ENCODE results near the gene KIR2DL3.
"Not testable (repeated sequence)": the region's sequence is repeated elsewhere in the genome, so short reads cannot be mapped to it uniquely, and the experiment has no call there.

KIR2DL3 gene

DNA sequence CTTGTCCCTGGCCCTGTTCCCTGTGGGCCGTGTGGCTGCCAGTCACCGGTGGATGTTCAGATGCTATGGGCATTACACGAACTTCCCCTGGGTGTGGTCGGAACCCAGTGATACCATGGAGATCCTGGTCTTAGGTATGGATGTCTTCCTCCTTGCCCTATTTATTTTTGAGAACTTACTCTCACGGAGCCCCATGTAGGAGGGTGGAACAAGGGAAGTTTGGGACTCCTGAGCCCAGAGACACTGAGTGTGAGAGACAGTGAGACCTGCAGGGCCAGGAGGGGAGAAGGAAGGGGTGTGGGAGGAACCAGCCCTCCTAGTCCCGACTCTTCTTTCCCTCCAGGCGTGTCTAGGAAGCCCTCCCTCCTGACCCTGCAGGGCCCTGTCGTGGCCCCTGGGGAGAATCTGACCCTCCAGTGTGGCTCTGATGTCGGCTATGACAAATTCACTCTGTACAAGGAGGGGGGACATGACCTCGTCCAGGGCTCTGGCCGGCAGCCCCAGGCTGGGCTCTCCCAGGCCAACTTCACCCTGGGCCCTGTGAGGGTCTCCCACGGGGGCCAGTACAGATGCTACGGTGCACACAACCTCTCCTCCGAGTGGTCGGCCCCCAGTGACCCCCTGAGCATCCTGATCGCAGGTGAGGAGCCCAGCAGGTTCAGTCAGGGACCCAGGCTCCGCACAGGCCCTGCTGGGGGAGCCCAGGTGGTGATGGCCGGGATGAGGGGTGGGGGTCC is 28.9 kb upstream of the KIR2DL3 start:
- no peak for DNase-seq (ENCODE audit: insufficient read length, low spot score)
- TF ChIP-seq PAX5 (IDR thresholded peaks at IDR 0.05; ENCODE audit: insufficient read depth, low read length, severe bottlenecking) = no peak
- no peak for TF ChIP-seq TAF1 (IDR thresholded peaks at IDR 0.05; ENCODE audit: low read depth, low read length)
- TF ChIP-seq SPI1 (IDR thresholded peaks at IDR 0.05; ENCODE audit: low read depth, low read length) = no peak
- no peak for TF ChIP-seq POLR2AphosphoS5 (IDR thresholded peaks at IDR 0.05; ENCODE audit: low read depth, low read length)
- no peak for TF ChIP-seq POLR2A (IDR thresholded peaks at IDR 0.05; ENCODE audit: low read depth, low read length)
- TF ChIP-seq POU2F2 (IDR thresholded peaks at IDR 0.05; ENCODE audit: low read depth, low read length) = no peak
- FAIRE-seq = no peak

DNA sequence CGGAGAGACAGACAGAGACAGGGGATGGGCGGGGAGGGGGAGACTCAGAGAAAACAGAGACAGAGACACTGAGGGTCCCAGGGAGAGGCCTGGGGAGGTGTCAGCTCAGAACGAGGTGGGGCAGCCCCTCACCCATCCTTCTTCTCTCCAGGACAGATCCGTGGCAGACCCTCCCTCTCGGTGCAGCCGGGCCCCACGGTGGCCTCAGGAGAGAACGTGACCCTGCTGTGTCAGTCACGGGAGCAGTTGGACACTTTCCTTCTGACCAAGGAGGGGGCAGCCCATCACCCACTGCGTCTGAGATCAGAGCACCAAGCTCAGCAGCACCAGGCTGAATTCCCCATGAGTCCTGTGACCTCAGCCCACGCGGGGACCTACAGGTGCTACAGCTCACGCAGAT is 28.4 kb upstream of the KIR2DL3 start:
- DNase-seq (ENCODE audit: insufficient read length, low spot score) = not testable (repeated sequence)

DNA sequence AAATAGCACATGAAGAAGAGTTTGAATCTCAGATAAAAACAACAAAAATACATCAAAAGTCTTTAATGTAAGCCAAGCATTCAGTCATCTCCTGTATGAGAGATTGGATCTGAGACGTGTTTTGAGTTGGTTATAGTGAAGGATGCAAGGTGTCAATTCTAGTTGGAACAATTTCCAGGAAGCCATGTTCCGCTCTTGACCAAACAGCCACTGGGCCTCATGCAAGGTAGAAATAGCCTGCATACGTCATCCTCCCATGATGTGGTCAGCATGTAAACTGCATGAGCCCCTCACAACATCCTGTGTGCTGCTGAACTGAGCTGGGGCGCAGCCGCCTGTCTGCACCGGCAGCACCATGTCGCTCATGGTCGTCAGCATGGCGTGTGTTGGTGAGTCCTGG is 14.2 kb upstream of the KIR2DL3 start, which contains the start of gene KIR3DL3:
KIR3DL3 (plus strand) TSS at position 301 of the 400 bp plus-strand sequence; CDS start at position 356, 55 bp downstream.
- no peak for FAIRE-seq
- no peak for DNase-seq (ENCODE audit: insufficient read length, low spot score)
- no peak for TF ChIP-seq SPI1 (IDR thresholded peaks at IDR 0.05; ENCODE audit: low read depth, low read length)
- no peak for TF ChIP-seq PAX5 (IDR thresholded peaks at IDR 0.05; ENCODE audit: insufficient read depth, low read length, severe bottlenecking)
- no peak for TF ChIP-seq POLR2AphosphoS5 (IDR thresholded peaks at IDR 0.05; ENCODE audit: low read depth, low read length)
- no peak for TF ChIP-seq POLR2A (IDR thresholded peaks at IDR 0.05; ENCODE audit: low read depth, low read length)
- TF ChIP-seq POU2F2 (IDR thresholded peaks at IDR 0.05; ENCODE audit: low read depth, low read length) = no peak
- no peak for TF ChIP-seq TAF1 (IDR thresholded peaks at IDR 0.05; ENCODE audit: low read depth, low read length)

More for the DNA sequence above, 28.4 kb upstream of the KIR2DL3 start:
- not testable (repeated sequence) for FAIRE-seq

GRCh38 chr19:54724644-54725043 is 13.7 kb upstream of the KIR2DL3 start:
- TF ChIP-seq POLR2A (IDR thresholded peaks at IDR 0.05; ENCODE audit: low read depth, low read length) (no peak), SPI1 (IDR thresholded peaks at IDR 0.05; ENCODE audit: low read depth, low read length) (no peak), POU2F2 (IDR thresholded peaks at IDR 0.05; ENCODE audit: low read depth, low read length) (no peak), PAX5 (IDR thresholded peaks at IDR 0.05; ENCODE audit: insufficient read depth, low read length, severe bottlenecking) (no peak), TAF1 (IDR thresholded peaks at IDR 0.05; ENCODE audit: low read depth, low read length) (no peak), POLR2AphosphoS5 (IDR thresholded peaks at IDR 0.05; ENCODE audit: low read depth, low read length) (no peak)
- DNase-seq (ENCODE audit: insufficient read length, low spot score) (no peak), FAIRE-seq (no peak)

- FAIRE-seq (no peak), DNase-seq (ENCODE audit: insufficient read length, low spot score) (no peak)
- no peak for TF ChIP-seq SPI1 (IDR thresholded peaks at IDR 0.05; ENCODE audit: low read depth, low read length)
- TF ChIP-seq POLR2A (IDR thresholded peaks at IDR 0.05; ENCODE audit: low read depth, low read length) = no peak
- no peak for TF ChIP-seq POU2F2 (IDR thresholded peaks at IDR 0.05; ENCODE audit: low read depth, low read length)
- TF ChIP-seq POLR2AphosphoS5 (IDR thresholded peaks at IDR 0.05; ENCODE audit: low read depth, low read length) = no peak
- TF ChIP-seq PAX5 (IDR thresholded peaks at IDR 0.05; ENCODE audit: insufficient read depth, low read length, severe bottlenecking) = no peak
- no peak for TF ChIP-seq TAF1 (IDR thresholded peaks at IDR 0.05; ENCODE audit: low read depth, low read length)
These were observed 13.0 kb upstream of the KIR2DL3 start for GRCh38 chr19:54725321-54725720.

- TF ChIP-seq TAF1 (IDR thresholded peaks at IDR 0.05; ENCODE audit: low read depth, low read length) (no peak), SPI1 (IDR thresholded peaks at IDR 0.05; ENCODE audit: low read depth, low read length) (no peak), PAX5 (IDR thresholded peaks at IDR 0.05; ENCODE audit: insufficient read depth, low read length, severe bottlenecking) (no peak), POU2F2 (IDR thresholded peaks at IDR 0.05; ENCODE audit: low read depth, low read length) (no peak), POLR2AphosphoS5 (IDR thresholded peaks at IDR 0.05; ENCODE audit: low read depth, low read length) (no peak), POLR2A (IDR thresholded peaks at IDR 0.05; ENCODE audit: low read depth, low read length) (no peak)
- DNase-seq (ENCODE audit: insufficient read length, low spot score) (no peak), FAIRE-seq (no peak)
These were observed 10.8 kb upstream of the KIR2DL3 start for GRCh38 chr19:54727562-54727961.

DNA sequence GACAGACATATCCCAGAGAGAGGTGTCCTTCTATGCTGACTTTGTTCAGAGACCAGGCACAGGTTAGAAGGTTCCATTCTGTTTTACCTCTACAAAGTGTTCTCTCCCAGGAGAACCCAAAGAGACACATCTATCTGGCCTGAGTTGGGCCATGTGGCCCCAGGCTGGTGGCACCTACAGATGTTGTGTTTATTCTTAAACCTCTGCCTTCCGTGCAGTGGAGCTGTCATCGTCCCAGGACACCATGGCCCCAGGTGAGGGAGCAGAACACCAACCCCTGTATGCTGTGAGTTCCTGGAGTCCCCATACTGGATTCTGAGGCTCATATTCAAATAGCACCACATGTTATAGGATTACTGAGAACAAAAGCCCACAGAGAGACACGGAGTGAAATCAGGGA is 10.1 kb upstream of the KIR2DL3 start:
- no peak for FAIRE-seq
- TF ChIP-seq TAF1 (IDR thresholded peaks at IDR 0.05; ENCODE audit: low read depth, low read length) (no peak), POLR2A (IDR thresholded peaks at IDR 0.05; ENCODE audit: low read depth, low read length) (no peak), POLR2AphosphoS5 (IDR thresholded peaks at IDR 0.05; ENCODE audit: low read depth, low read length) (no peak), SPI1 (IDR thresholded peaks at IDR 0.05; ENCODE audit: low read depth, low read length) (no peak), PAX5 (IDR thresholded peaks at IDR 0.05; ENCODE audit: insufficient read depth, low read length, severe bottlenecking) (no peak), POU2F2 (IDR thresholded peaks at IDR 0.05; ENCODE audit: low read depth, low read length) (no peak)
- no peak for DNase-seq (ENCODE audit: insufficient read length, low spot score)

DNA sequence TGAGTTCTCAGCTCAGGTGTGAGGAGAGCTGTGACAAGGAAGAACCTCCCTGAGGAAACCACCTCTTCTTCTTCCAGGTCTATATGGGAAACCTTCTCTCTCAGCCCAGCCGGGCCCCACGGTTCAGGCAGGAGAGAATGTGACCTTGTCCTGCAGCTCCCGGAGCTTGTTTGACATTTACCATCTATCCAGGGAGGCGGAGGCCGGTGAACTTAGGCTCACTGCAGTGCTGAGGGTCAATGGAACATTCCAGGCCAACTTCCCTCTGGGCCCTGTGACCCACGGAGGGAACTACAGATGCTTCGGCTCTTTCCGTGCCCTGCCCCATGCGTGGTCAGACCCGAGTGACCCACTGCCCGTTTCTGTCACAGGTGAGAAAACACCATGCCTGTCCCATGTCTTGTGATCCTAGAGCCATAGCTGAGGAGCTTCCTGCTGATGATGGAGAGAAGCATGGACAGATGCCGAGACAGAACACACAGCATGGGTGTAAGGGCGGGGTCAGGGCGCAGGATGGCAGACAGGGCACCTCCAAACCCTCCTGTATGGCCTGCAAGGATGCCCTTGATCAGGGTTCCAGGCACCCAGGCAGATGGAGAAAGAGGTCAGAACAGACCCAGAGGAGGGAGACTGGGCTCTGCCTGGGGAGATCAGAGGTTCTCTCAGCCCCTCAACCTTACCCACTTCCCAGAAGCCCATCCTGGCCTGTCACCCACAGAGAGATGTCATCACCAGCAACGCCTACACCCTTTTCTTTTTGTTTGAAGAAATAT is 8.7 kb upstream of the KIR2DL3 start:
- FAIRE-seq (no peak), DNase-seq (ENCODE audit: insufficient read length, low spot score) (no peak)
- TF ChIP-seq PAX5 (IDR thresholded peaks at IDR 0.05; ENCODE audit: insufficient read depth, low read length, severe bottlenecking) (no peak), POU2F2 (IDR thresholded peaks at IDR 0.05; ENCODE audit: low read depth, low read length) (no peak), TAF1 (IDR thresholded peaks at IDR 0.05; ENCODE audit: low read depth, low read length) (no peak), POLR2A (IDR thresholded peaks at IDR 0.05; ENCODE audit: low read depth, low read length) (no peak), SPI1 (IDR thresholded peaks at IDR 0.05; ENCODE audit: low read depth, low read length) (no peak), POLR2AphosphoS5 (IDR thresholded peaks at IDR 0.05; ENCODE audit: low read depth, low read length) (no peak)

GRCh38 chr19:54731191-54731590 is 7.1 kb upstream of the KIR2DL3 start:
- no peak for DNase-seq (ENCODE audit: insufficient read length, low spot score)

More at GRCh38 chr19:54731191-54731590, 7.1 kb upstream of the KIR2DL3 start:
- FAIRE-seq = no peak
- no peak for TF ChIP-seq SPI1 (IDR thresholded peaks at IDR 0.05; ENCODE audit: low read depth, low read length)
- TF ChIP-seq POLR2A (IDR thresholded peaks at IDR 0.05; ENCODE audit: low read depth, low read length) = no peak
- no peak for TF ChIP-seq POLR2AphosphoS5 (IDR thresholded peaks at IDR 0.05; ENCODE audit: low read depth, low read length)
- TF ChIP-seq POU2F2 (IDR thresholded peaks at IDR 0.05; ENCODE audit: low read depth, low read length) = no peak
- TF ChIP-seq TAF1 (IDR thresholded peaks at IDR 0.05; ENCODE audit: low read depth, low read length) = no peak
- TF ChIP-seq PAX5 (IDR thresholded peaks at IDR 0.05; ENCODE audit: insufficient read depth, low read length, severe bottlenecking) = no peak

Measured in GM12891 (cell line).